HCT116 (cell line): ENCODE measurements around the gene PDCD10. TPM values are rescaled to one million over a fixed set of nuclear protein-coding genes. Genes with fewer than 3 reads are reported as not detected.

Experiments used
- ATAC-seq: fragments of 200-7000 bp; cut with Tn5 transposase; 2 replicates; pipeline ENCODE4 v1.9.1; 2020; ENCODE audit warnings: mild to moderate bottlenecking, moderate library complexity
- BruUV-seq: library from RNA; stranded (reverse); fragments of 400-500 nt; replicated peaks from 2 replicates; lab custom pipeline; 2021; lab: Mats Ljungman, UMichigan
- CTCF ChIA-PET: fragments of 300-600 bp; sonication (Branson Sonifier 250); formaldehyde crosslinking; loops from one replicate; lab custom pipeline; 2021; ENCODE audit warnings: antibody characterized with exemption; lab: Charles Lee
- POLR2A ChIA-PET: fragments of 300-600, 350-600 bp; sonication (Branson Sonifier 250); formaldehyde crosslinking; loops from one replicate; lab custom pipeline; 2021; ENCODE audit warnings: antibody characterized with exemption; lab: Charles Lee
- RAD21 ChIA-PET, 2 experiments: fragments of 300-600 bp; sonication (Branson Sonifier 250); formaldehyde crosslinking; loops; one replicate each; lab custom pipeline; 2023; ENCODE audit warnings: low total read pairs in 2 of 2; ENCODE audit not compliant: uncharacterized antibody in 2 of 2, unreplicated experiment in 2 of 2, low non-redundant PET in 1 of 2; lab: Charles Lee
- DNase-seq: peaks from one replicate; pipeline ENCODE4 v3.0.0-alpha.2; 2010; ENCODE audit warnings: low read depth, low spot score
- H2AFZ ChIP-seq: fragments of 200-600 bp; shearing (Covaris generic), sonication (generic); 2 replicates; pipeline ENCODE4 v1.6.1; 2017; ENCODE audit warnings: low read depth, mixed run types, mixed read lengths, antibody characterized with exemption, low read length; ENCODE audit not compliant: poor library complexity, severe bottlenecking
- H3K27ac ChIP-seq: 2 replicates; pipeline ENCODE4 v1.5.1; 2012; ENCODE audit warnings: low read depth, low read length
- H3K27me3 ChIP-seq: fragments of 200-600 bp; sonication (generic); 2 replicates; pipeline ENCODE4 v1.6.1; 2016; ENCODE audit warnings: mixed run types, low read length, mixed read lengths; ENCODE audit not compliant: insufficient read depth
- H3K36me3 ChIP-seq, 2 experiments: fragments of 200-500 bp in 1 of 2; fragments of 200-600 bp in 1 of 2; sonication (Bioruptor generic) in 1 of 2; sonication (generic) in 1 of 2; 2 replicates each; pipeline versions ENCODE4 v1.5.1 to v1.6.1; 2014 to 2016; ENCODE audit warnings: low read length in 2 of 2, inconsistent platforms in 1 of 2, mixed read lengths in 1 of 2, mixed run types in 1 of 2; ENCODE audit not compliant: insufficient read depth in 2 of 2, control insufficient read depth in 1 of 2
- H3K4me1 ChIP-seq, 2 experiments: fragments of 200-600 bp in 1 of 2; sonication (generic) in 1 of 2; 2 replicates each; pipeline versions ENCODE4 v1.5.1 to v1.6.1; 2012 to 2017; ENCODE audit warnings: low read length in 2 of 2, inconsistent platforms in 1 of 2, mild to moderate bottlenecking in 1 of 2, mixed read lengths in 1 of 2, mixed run types in 1 of 2, moderate library complexity in 1 of 2; ENCODE audit not compliant: insufficient read depth in 2 of 2, control insufficient read depth in 1 of 2
- H3K4me2 ChIP-seq: fragments of 200-600 bp; sonication (generic); 2 replicates; pipeline ENCODE4 v1.6.1; 2017; ENCODE audit warnings: mixed run types, low read length, mixed read lengths
- H3K4me3 ChIP-seq, 2 experiments: fragments of 200-600 bp in 1 of 2; sonication (generic) in 1 of 2; replicated peaks in 1 of 2; 2 replicates each; pipeline ENCODE4 v1.5.1; 2011 to 2016; ENCODE audit warnings: low read length in 2 of 2, control low read depth in 1 of 2, low read depth in 1 of 2, mild to moderate bottlenecking in 1 of 2, mixed read lengths in 1 of 2, mixed run types in 1 of 2
- H3K79me2 ChIP-seq: fragments of 200-600 bp; sonication (generic); 2 replicates; pipeline ENCODE4 v1.6.1; 2017; ENCODE audit warnings: mild to moderate bottlenecking, mixed run types, low read length, moderate library complexity, mixed read lengths; ENCODE audit not compliant: insufficient read depth
- H3K9ac ChIP-seq: fragments of 200-600 bp; sonication (generic); 2 replicates; pipeline ENCODE4 v1.6.1; 2016; ENCODE audit warnings: low read length, mixed read lengths
- H3K9me2 ChIP-seq: fragments of 200-600 bp; sonication (generic), shearing (Covaris generic); 2 replicates; pipeline ENCODE4 v1.6.1; 2017; ENCODE audit warnings: mixed run types, mild to moderate bottlenecking, moderate library complexity; ENCODE audit not compliant: insufficient read depth
- H3K9me3 ChIP-seq, 2 experiments: fragments of 200-500 bp in 1 of 2; fragments of 200-600 bp in 1 of 2; sonication (Bioruptor generic) in 1 of 2; sonication (generic) in 1 of 2; 2 replicates each; pipeline ENCODE4 v1.6.1; 2014 to 2017; ENCODE audit warnings: low read length in 2 of 2, mixed read lengths in 2 of 2, inconsistent platforms in 1 of 2, low read depth in 1 of 2, mild to moderate bottlenecking in 1 of 2, mixed run types in 1 of 2, moderate library complexity in 1 of 2; ENCODE audit not compliant: control insufficient read depth in 1 of 2, insufficient read depth in 1 of 2
- H4K20me1 ChIP-seq: fragments of 200-600 bp; sonication (generic), shearing (Covaris generic); 2 replicates; pipeline ENCODE4 v1.6.1; 2017; ENCODE audit warnings: mixed run types, mild to moderate bottlenecking, moderate library complexity; ENCODE audit not compliant: insufficient read depth
- CBX3 ChIP-seq: IDR thresholded peaks from 2 replicates; pipeline ENCODE4 v1.6.1; 2012; ENCODE audit warnings: low read depth
- CEBPB ChIP-seq: IDR thresholded peaks from 2 replicates; pipeline ENCODE4 v1.6.1; 2012; ENCODE audit warnings: low read depth
- EZH2 ChIP-seq: fragments of 200-600 bp; sonication (generic); IDR thresholded peaks from 2 replicates; pipeline ENCODE4 v1.6.1; 2017; ENCODE audit warnings: antibody characterized with exemption, mixed run types
- EZH2phosphoT487 ChIP-seq: fragments of 200-600 bp; IDR thresholded peaks from 2 replicates; pipeline ENCODE4 v1.6.1; 2018; ENCODE audit warnings: antibody characterized with exemption, borderline replicate concordance
- FOSL1 ChIP-seq: IDR thresholded peaks from 2 replicates; pipeline ENCODE4 v1.6.1; 2012; ENCODE audit warnings: low read depth
- POLR2A ChIP-seq: IDR thresholded peaks from 2 replicates; pipeline ENCODE4 v1.7.0; 2011; ENCODE audit warnings: borderline replicate concordance; ENCODE audit not compliant: insufficient read depth, insufficient read length; ENCODE audit errors: extremely low read depth
- POLR2AphosphoS5 ChIP-seq: IDR thresholded peaks from 2 replicates; pipeline ENCODE4 v1.6.1; 2011; ENCODE audit warnings: mild to moderate bottlenecking, low read depth, low read length, moderate library complexity
- REST ChIP-seq: IDR thresholded peaks from 2 replicates; pipeline ENCODE4 v1.6.1; 2012; ENCODE audit warnings: low read depth
- SP1 ChIP-seq: IDR thresholded peaks from 2 replicates; pipeline ENCODE4 v1.6.1; 2012; ENCODE audit warnings: low read depth
- SRF ChIP-seq: IDR thresholded peaks from 2 replicates; pipeline ENCODE4 v1.6.1; 2012; ENCODE audit warnings: low read depth
- YY1 ChIP-seq: IDR thresholded peaks from 2 replicates; pipeline ENCODE4 v1.6.1; 2011; ENCODE audit warnings: low read length, low read depth, moderate library complexity, mild to moderate bottlenecking; ENCODE audit not compliant: insufficient replicate concordance; ENCODE audit errors: extremely low read depth
- ZFX ChIP-seq: fragments of 450-650 bp; IDR thresholded peaks from 2 replicates; pipeline ENCODE4 v1.6.1; 2017
- ZNF274 ChIP-seq: fragments of 200-500 bp; sonication (Bioruptor generic); IDR thresholded peaks from 2 replicates; pipeline ENCODE4 v1.6.1; 2014; ENCODE audit warnings: mild to moderate bottlenecking, low read depth, low read length, inconsistent platforms
- intact Hi-C: fragments of 100-400 bp; cut with micrococcal nuclease; formaldehyde crosslinking; loops from 2 replicates; pipeline ENCODE4 v1.10.0; 2022
- total RNA-seq: library from RNA; stranded (reverse); gene quantifications from one replicate; pipeline ENCODE4 v1.2.1, GENCODE V29; 2021; ENCODE audit not compliant: unreplicated experiment

The PDCD10 gene
- total RNA-seq, 1 experiment from 2014 or later = 59.0 TPM

- Histone ChIP-seq H3K4me1 (no peaks in the 10 kb centered on the region), H3K79me2 (no peaks in the 10 kb centered on the region), H3K4me3 (no peak overlapping the region), H3K27me3 (no peaks in the 10 kb centered on the region), H3K9me3 (no peaks in the 10 kb centered on the region)
- CTCF ChIA-PET = no interaction called here
- TSS peak; percentile 19 for BruUV-seq
- TF ChIP-seq FOSL1 = no peak
- TF ChIP-seq SP1 = no peak
- TF ChIP-seq POLR2AphosphoS5 = no peak
- no peak for TF ChIP-seq ZFX
- TF ChIP-seq CBX3 = no peak
- TF ChIP-seq CEBPB = no peak
- no peak for TF ChIP-seq EZH2
- no peak for TF ChIP-seq EZH2phosphoT487
- TF ChIP-seq POLR2A = no peak
- no peak for TF ChIP-seq ZNF274
- TF ChIP-seq YY1 = no peak
- TF ChIP-seq, all 23 proteins: peak for 0
- intact Hi-C loops = no loop called here
- Histone ChIP-seq H3K4me2 (no peak overlapping the region), H3K9ac (no peak overlapping the region), H4K20me1 (no peaks in the 10 kb centered on the region), H3K27ac (no peak overlapping the region), H3K9me2 (no peaks in the 10 kb centered on the region), H3K36me3 (no peaks in the 10 kb centered on the region), H2AFZ (no peak overlapping the region)
- no peak for ATAC-seq
- ChIA-PET RAD21 (no interaction called here), POLR2A (no interaction called here)
- no peak for DNase-seq
Measured at GRCh38 chr3:167662919-167663400, 71.7 kb downstream of the PDCD10 start.

GRCh38 chr3:167657684-167658225 lies 76.9 kb downstream of the PDCD10 start:
- Histone ChIP-seq H4K20me1 (no peaks in the 10 kb centered on the region), H3K4me2 (no peak overlapping the region), H3K27ac (no peak overlapping the region), H3K27me3 (no peaks in the 10 kb centered on the region), H3K36me3 (no peaks in the 10 kb centered on the region), H3K9ac (no peak overlapping the region), H3K9me3 (no peaks in the 10 kb centered on the region)
- BruUV-seq = no TSS peak
- ATAC-seq = no peak
- intact Hi-C loops = no loop called here
- ChIA-PET POLR2A (no interaction called here), RAD21 (no interaction called here)
- TF ChIP-seq SRF (no peak), REST (no peak)
- TF ChIP-seq, all 23 proteins: peak for 0
- H3K4me1 ChIP-seq = no peaks in the 10 kb centered on the region
- no peak for DNase-seq
- no peaks in the 10 kb centered on the region for H3K9me2 ChIP-seq
- CTCF ChIA-PET = no interaction called here
- H3K4me3 ChIP-seq = no peak overlapping the region
- H3K79me2 ChIP-seq = no peaks in the 10 kb centered on the region
- H2AFZ ChIP-seq = no peak overlapping the region
